BJ (cell line): Measurements from ENCODE around the gene CADM2. TPM values are rescaled to one million over a fixed set of nuclear protein-coding genes. Genes with fewer than 3 reads are reported as not detected.
A peak's percentile ranks its signal among the peaks of the same experiment; 100 is the strongest.

ENCODE experiments used
- CTCF ChIA-PET: fragments of 350-600 bp; formaldehyde crosslinking; extraction: SDS; loops from one replicate; lab custom pipeline; 2021; ENCODE audit warnings: antibody characterized with exemption, inconsistent platforms; lab: Yijun Ruan, JAX
- POLR2A ChIA-PET: fragments of 300-600 bp; sonication (Branson Sonifier 250); formaldehyde crosslinking; extraction: SDS; loops from one replicate; lab custom pipeline; 2021; ENCODE audit warnings: antibody characterized with exemption; lab: Charles Lee
- DNase-seq: peaks from one replicate; pipeline ENCODE4 v3.0.0-alpha.2; 2011; ENCODE audit warnings: low read depth
- H3K27me3 ChIP-seq: 2 replicates; pipeline ENCODE4 v1.6.0; 2011; ENCODE audit warnings: low read length; ENCODE audit not compliant: control insufficient read depth, insufficient read depth
- H3K36me3 ChIP-seq: 2 replicates; pipeline ENCODE4 v1.5.1; 2011; ENCODE audit warnings: low read length; ENCODE audit not compliant: control insufficient read depth, insufficient read depth
- H3K4me3 ChIP-seq: 2 replicates; pipeline ENCODE4 v1.5.1; 2011; ENCODE audit warnings: low read depth, mild to moderate bottlenecking, control low read depth, low read length
- polyA plus RNA-seq: library from polyadenylated mRNA; depleted of rRNA; stranded (reverse); fragments of >200 nt; gene quantifications from 2 replicates; pipeline ENCODE4 v1.2.3, GENCODE V29; 2011
- TF ChIP-seq, protein P1 (sequence below): IDR thresholded peaks from 2 replicates; pipeline ENCODE4 v1.5.1; 2011; ENCODE audit warnings: low read depth, mild to moderate bottlenecking, control low read depth, inconsistent platforms, low read length, moderate library complexity; ENCODE audit not compliant: insufficient read depth

The CADM2 gene
- polyA plus RNA-seq, 1 experiment: not detected

DNA sequence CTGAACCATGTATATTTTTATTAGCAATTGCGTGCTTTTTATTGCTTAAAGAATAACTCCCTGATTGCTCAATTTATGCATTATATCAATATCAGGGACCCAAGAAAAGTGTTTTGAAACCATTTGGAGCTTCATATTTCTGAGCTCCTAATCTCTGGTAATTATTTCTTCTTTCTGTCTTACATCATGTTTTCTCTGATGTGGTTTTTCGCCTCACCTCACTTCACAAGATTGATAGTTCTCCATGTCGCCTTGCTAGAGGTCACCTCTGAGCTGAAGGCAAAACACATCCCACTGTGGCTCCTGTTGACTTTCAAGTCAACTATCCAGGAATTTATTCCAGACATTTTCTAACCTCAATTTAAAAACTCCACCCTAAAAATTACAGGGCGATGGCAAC, 837.4 kb downstream of the CADM2 start:
- no peaks in the 10 kb centered on the region for H3K36me3 ChIP-seq
- H3K27me3 ChIP-seq: no peaks in the 10 kb centered on the region
- no peak for DNase-seq
- TF ChIP-seq, protein P1, sequence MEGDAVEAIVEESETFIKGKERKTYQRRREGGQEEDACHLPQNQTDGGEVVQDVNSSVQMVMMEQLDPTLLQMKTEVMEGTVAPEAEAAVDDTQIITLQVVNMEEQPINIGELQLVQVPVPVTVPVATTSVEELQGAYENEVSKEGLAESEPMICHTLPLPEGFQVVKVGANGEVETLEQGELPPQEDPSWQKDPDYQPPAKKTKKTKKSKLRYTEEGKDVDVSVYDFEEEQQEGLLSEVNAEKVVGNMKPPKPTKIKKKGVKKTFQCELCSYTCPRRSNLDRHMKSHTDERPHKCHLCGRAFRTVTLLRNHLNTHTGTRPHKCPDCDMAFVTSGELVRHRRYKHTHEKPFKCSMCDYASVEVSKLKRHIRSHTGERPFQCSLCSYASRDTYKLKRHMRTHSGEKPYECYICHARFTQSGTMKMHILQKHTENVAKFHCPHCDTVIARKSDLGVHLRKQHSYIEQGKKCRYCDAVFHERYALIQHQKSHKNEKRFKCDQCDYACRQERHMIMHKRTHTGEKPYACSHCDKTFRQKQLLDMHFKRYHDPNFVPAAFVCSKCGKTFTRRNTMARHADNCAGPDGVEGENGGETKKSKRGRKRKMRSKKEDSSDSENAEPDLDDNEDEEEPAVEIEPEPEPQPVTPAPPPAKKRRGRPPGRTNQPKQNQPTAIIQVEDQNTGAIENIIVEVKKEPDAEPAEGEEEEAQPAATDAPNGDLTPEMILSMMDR: no peak
- CTCF ChIA-PET: no interaction called here
- no peak overlapping the region for H3K4me3 ChIP-seq
- POLR2A ChIA-PET: no interaction called here

DNA sequence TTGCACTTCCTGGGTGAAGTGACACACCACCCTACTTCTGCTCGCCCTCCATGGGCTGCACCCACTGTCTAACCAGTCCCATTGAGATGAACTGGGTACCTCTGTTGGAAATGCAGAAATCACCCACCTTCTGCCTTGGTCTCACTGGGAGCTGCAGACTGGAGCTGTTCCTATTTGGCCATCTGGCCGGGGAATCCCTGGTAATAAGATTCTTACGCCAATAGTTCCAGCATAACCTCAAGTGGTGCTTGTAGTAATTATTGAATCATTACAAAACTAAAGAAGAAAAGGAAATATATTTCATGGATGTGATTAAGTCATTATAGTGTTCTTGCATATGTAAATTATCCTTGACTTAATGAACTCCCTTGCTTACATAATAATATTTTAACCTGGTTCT, 841.9 kb downstream of the CADM2 start:
- Histone ChIP-seq H3K4me3 (no peak overlapping the region), H3K27me3 (no peaks in the 10 kb centered on the region), H3K36me3 (no peaks in the 10 kb centered on the region)
- TF ChIP-seq, protein P1: no peak
- DNase-seq: no peak
- ChIA-PET POLR2A (no interaction called here), CTCF (interaction anchor here (1.0 kb wide), 1 partner anchor 20 kb away, joined by 3 read pairs; no protein-coding TSS in a partner anchor)

DNA sequence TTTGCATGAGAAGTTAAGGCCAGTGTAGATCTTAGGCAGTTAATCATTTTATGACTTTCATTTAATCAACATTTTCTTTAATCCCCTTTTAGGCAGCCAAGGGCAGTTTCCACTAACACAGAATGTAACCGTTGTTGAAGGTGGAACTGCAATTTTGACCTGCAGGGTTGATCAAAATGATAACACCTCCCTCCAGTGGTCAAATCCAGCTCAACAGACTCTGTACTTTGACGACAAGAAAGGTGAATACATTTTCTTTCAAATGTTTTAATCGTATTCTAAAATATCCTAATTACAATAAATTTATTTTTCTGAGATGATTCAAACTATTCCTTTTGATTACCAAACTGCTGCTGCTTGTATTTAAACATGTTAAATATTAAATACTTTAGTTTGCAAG, 843.2 kb downstream of the CADM2 start:
- POLR2A ChIA-PET: no interaction called here
- CTCF ChIA-PET: no interaction called here

DNA sequence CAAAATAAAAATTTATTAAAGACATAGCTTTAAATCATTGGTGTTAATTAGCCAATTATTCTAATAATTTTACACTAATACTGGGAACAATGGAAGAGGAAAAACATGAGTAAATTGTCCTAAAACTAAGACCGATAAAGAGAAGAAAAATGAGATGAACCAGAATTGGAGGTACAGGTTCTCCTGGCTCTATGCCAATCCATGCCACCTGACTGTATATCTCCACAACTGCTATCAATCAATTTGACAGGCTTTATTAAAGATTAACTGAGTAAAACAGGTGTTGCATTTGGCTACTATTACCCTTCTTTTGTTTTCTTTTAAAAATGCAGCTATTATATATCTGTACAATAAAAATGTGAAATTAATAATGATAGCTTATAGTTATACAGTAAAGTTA, 850.0 kb downstream of the CADM2 start:
- Histone ChIP-seq H3K4me3 (no peak overlapping the region), H3K36me3 (no peaks in the 10 kb centered on the region), H3K27me3 (no peaks in the 10 kb centered on the region)
- POLR2A ChIA-PET: no interaction called here
- DNase-seq: no peak
- CTCF ChIA-PET: interaction anchor here (1.1 kb wide), 2 partner anchors 12 to 16 kb away, joined by 3 to 4 read pairs; no protein-coding TSS in a partner anchor
- TF ChIP-seq, protein P1: no peak

More for the DNA sequence above, 843.2 kb downstream of the CADM2 start:
- Histone ChIP-seq H3K36me3 (no peaks in the 10 kb centered on the region), H3K4me3 (no peak overlapping the region), H3K27me3 (no peaks in the 10 kb centered on the region)
- TF ChIP-seq, protein P1: no peak
- no peak for DNase-seq

DNA sequence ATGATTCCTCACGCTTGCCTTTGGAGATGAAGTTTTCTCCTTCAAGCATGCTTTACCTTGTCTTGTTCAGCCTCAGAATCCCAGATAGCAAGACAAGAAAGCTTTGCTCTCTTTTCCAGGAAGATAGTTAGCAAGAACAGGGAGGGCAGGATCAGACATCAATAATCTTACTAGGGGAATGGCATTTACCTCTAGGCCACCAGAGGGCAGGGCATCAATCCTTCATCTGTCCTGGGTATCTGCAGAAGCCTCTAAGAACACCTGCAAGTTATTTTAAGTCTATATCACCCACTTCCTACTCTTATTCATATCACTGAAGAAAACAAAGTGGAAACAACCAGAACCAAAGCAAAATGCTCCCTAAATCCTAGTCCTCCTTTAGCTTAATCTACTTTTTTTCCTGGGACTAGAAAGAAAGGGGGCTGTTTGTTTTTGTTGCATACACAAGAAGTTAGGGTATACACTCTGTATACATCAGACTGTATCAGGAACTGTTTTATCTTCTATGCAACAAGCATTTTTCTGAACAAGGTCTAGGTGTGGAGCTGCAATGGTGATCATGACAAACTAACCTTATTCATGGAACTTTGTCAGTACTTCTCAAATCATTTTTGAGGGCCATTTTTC, 862.5 kb downstream of the CADM2 start:
- TF ChIP-seq, protein P1: peak; percentile 38
- Histone ChIP-seq H3K27me3 (no peaks in the 10 kb centered on the region), H3K4me3 (no peak overlapping the region), H3K36me3 (no peaks in the 10 kb centered on the region)
- CTCF ChIA-PET: interaction anchor here (0.7 to 1.6 kb wide), 4 partner anchors 12 to 422 kb away, joined by 3 to 4 read pairs (median 3); no protein-coding TSS in a partner anchor
- POLR2A ChIA-PET: no interaction called here
- no peak for DNase-seq
